EH (cell line): ENCODE results near the gene TRIM44.
"Not testable (repeated sequence)": the region's sequence is repeated elsewhere in the genome, so short reads cannot be mapped to it uniquely, and the experiment has no call there.

Source experiments
- DNase-seq: peaks from one replicate; pipeline ENCODE4 v3.0.0-alpha.2; 2015; ENCODE audit warnings: low read depth

The TRIM44 gene

GRCh38 chr11:35753573-35753972, 91.0 kb downstream of the TRIM44 start:
- DNase-seq = not testable (repeated sequence)

- DNase-seq = not testable (repeated sequence)
These were observed 97.4 kb downstream of the TRIM44 start for GRCh38 chr11:35759951-35760350.

GRCh38 chr11:35761899-35762298, 99.3 kb downstream of the TRIM44 start:
- no peak for DNase-seq

- no peak for DNase-seq
These were observed 100.7 kb downstream of the TRIM44 start for GRCh38 chr11:35763301-35763700.

- peak; percentile 34 for DNase-seq
These were observed 101.2 kb downstream of the TRIM44 start for GRCh38 chr11:35763765-35764164.

- DNase-seq = no peak
These were observed 101.8 kb downstream of the TRIM44 start for GRCh38 chr11:35764417-35764816.

- peak; percentile 23 for DNase-seq
These were observed 102.6 kb downstream of the TRIM44 start for GRCh38 chr11:35765211-35765610.

GRCh38 chr11:35766651-35767050, 104.1 kb downstream of the TRIM44 start:
- DNase-seq = no peak

- DNase-seq = peak; percentile 89
These were observed 107.8 kb downstream of the TRIM44 start for GRCh38 chr11:35770425-35770824.

- DNase-seq = no peak
These were observed 109.1 kb downstream of the TRIM44 start for GRCh38 chr11:35771722-35772121.

GRCh38 chr11:35777241-35777640, 114.7 kb downstream of the TRIM44 start:
- DNase-seq = not testable (repeated sequence)

GRCh38 chr11:35778943-35779342, 116.4 kb downstream of the TRIM44 start:
- not testable (repeated sequence) for DNase-seq

- DNase-seq = no peak
These were observed 116.8 kb downstream of the TRIM44 start for GRCh38 chr11:35779409-35779808.

- DNase-seq = peak; percentile 93
These were observed 118.6 kb downstream of the TRIM44 start for GRCh38 chr11:35780951-35781860.

- DNase-seq = no peak
These were observed 119.4 kb downstream of the TRIM44 start for GRCh38 chr11:35781861-35782470.

- no peak for DNase-seq
These were observed 121.2 kb downstream of the TRIM44 start for GRCh38 chr11:35783809-35784208.

- DNase-seq = no peak
These were observed 122.1 kb downstream of the TRIM44 start for GRCh38 chr11:35784699-35785098.

- DNase-seq = peak; percentile 42
These were observed 123.0 kb downstream of the TRIM44 start for GRCh38 chr11:35785287-35786167.

- no peak for DNase-seq
These were observed 123.6 kb downstream of the TRIM44 start for GRCh38 chr11:35786188-35786587.

- peak; percentile 81 for DNase-seq
These were observed 124.5 kb downstream of the TRIM44 start for GRCh38 chr11:35787013-35787504.

- DNase-seq = no peak
These were observed 125.1 kb downstream of the TRIM44 start for GRCh38 chr11:35787626-35788025.
